ENCODE data around the gene PDE4D.
A peak's percentile ranks its signal among the peaks of the same experiment; 100 is the strongest.
"Not testable (repeated sequence)": the region's sequence is repeated elsewhere in the genome, so short reads cannot be mapped to it uniquely, and the experiment has no call there.

Gene PDE4D

GRCh38 chr5:59792983-59793585 lies 100.4 kb downstream of the PDE4D start:
- H3K27ac Mint-ChIP-seq, result no peak overlapping the region

GRCh38 chr5:59791617-59792016 lies 101.9 kb downstream of the PDE4D start:
- Mint-ChIP-seq H3K9me3 (no peaks in the 10 kb centered on the region), H3K4me1 (no peaks in the 10 kb centered on the region), H3K36me3 (no peaks in the 10 kb centered on the region), H3K27ac (no peak overlapping the region), H3K4me3 (no peak overlapping the region), H3K27me3 (peaks cover 4% of the 10 kb centered on the region)

More at GRCh38 chr5:59792983-59793585, 100.4 kb downstream of the PDE4D start:
- Mint-ChIP-seq H3K4me3 (no peak overlapping the region), H3K9me3 (no peaks in the 10 kb centered on the region), H3K36me3 (no peaks in the 10 kb centered on the region), H3K27me3 (peaks cover 4% of the 10 kb centered on the region), H3K4me1 (no peaks in the 10 kb centered on the region)

GRCh38 chr5:59790776-59791475 lies 102.6 kb downstream of the PDE4D start:
- peaks cover 7% of the 10 kb centered on the region for H3K27me3 Mint-ChIP-seq
- no peaks in the 10 kb centered on the region for H3K36me3 Mint-ChIP-seq
- H3K9me3 Mint-ChIP-seq, result no peaks in the 10 kb centered on the region
- H3K4me1 Mint-ChIP-seq, result no peaks in the 10 kb centered on the region
- H3K27ac Mint-ChIP-seq, result peak overlapping the region; percentile 31
- peak overlapping the region; percentile 3 for H3K4me3 Mint-ChIP-seq

- Mint-ChIP-seq H3K4me1 (no peaks in the 10 kb centered on the region), H3K27ac (peak overlapping the region; percentile 31), H3K4me3 (peak overlapping the region; percentile 3), H3K9me3 (no peaks in the 10 kb centered on the region), H3K27me3 (peaks cover 7% of the 10 kb centered on the region), H3K36me3 (no peaks in the 10 kb centered on the region)
Measured at GRCh38 chr5:59790376-59790775, 103.2 kb downstream of the PDE4D start.

- peak overlapping the region; percentile 31 for H3K4me3 Mint-ChIP-seq
- H3K36me3 Mint-ChIP-seq, result no peaks in the 10 kb centered on the region
- H3K9me3 Mint-ChIP-seq, result no peaks in the 10 kb centered on the region
- H3K27ac Mint-ChIP-seq, result peak overlapping the region; percentile 61
- peaks cover 7% of the 10 kb centered on the region for H3K27me3 Mint-ChIP-seq
- H3K4me1 Mint-ChIP-seq, result no peaks in the 10 kb centered on the region
Measured at GRCh38 chr5:59789894-59790293, 103.6 kb downstream of the PDE4D start.

- no peak overlapping the region for H3K4me3 Mint-ChIP-seq
Measured at GRCh38 chr5:59789197-59789596, 104.3 kb downstream of the PDE4D start.

GRCh38 chr5:59786334-59786805 lies 107.2 kb downstream of the PDE4D start:
- H3K9me3 Mint-ChIP-seq, result no peaks in the 10 kb centered on the region
- no peak overlapping the region for H3K4me3 Mint-ChIP-seq
- H3K36me3 Mint-ChIP-seq, result no peaks in the 10 kb centered on the region
- H3K27ac Mint-ChIP-seq, result no peak overlapping the region
- H3K4me1 Mint-ChIP-seq, result no peaks in the 10 kb centered on the region
- peaks cover 5% of the 10 kb centered on the region for H3K27me3 Mint-ChIP-seq

More at GRCh38 chr5:59789197-59789596, 104.3 kb downstream of the PDE4D start:
- H3K36me3 Mint-ChIP-seq, result no peaks in the 10 kb centered on the region
- H3K27ac Mint-ChIP-seq, result no peak overlapping the region
- H3K9me3 Mint-ChIP-seq, result no peaks in the 10 kb centered on the region
- peaks cover 7% of the 10 kb centered on the region for H3K27me3 Mint-ChIP-seq
- H3K4me1 Mint-ChIP-seq, result no peaks in the 10 kb centered on the region

- H3K4me3 Mint-ChIP-seq, result no peak overlapping the region
- H3K4me1 Mint-ChIP-seq, result no peaks in the 10 kb centered on the region
- no peak overlapping the region for H3K27ac Mint-ChIP-seq
- no peaks in the 10 kb centered on the region for H3K9me3 Mint-ChIP-seq
- no peaks in the 10 kb centered on the region for H3K36me3 Mint-ChIP-seq
- H3K27me3 Mint-ChIP-seq, result peaks cover 5% of the 10 kb centered on the region
Measured at GRCh38 chr5:59785676-59786333, 107.7 kb downstream of the PDE4D start.

- H3K4me1 Mint-ChIP-seq, H3K36me3 Mint-ChIP-seq, H3K27me3 Mint-ChIP-seq, H3K27ac Mint-ChIP-seq, H3K4me3 Mint-ChIP-seq, H3K9me3 Mint-ChIP-seq: not testable (repeated sequence)
Measured at GRCh38 chr5:59784708-59785107, 108.8 kb downstream of the PDE4D start.

GRCh38 chr5:59783264-59783663 lies 110.3 kb downstream of the PDE4D start:
- H3K9me3 Mint-ChIP-seq, result no peaks in the 10 kb centered on the region
- no peak overlapping the region for H3K27ac Mint-ChIP-seq
- H3K27me3 Mint-ChIP-seq, result peaks cover 3% of the 10 kb centered on the region
- H3K4me3 Mint-ChIP-seq, result no peak overlapping the region
- H3K4me1 Mint-ChIP-seq, result no peaks in the 10 kb centered on the region
- no peaks in the 10 kb centered on the region for H3K36me3 Mint-ChIP-seq

GRCh38 chr5:59782856-59783255 lies 110.7 kb downstream of the PDE4D start:
- H3K27ac Mint-ChIP-seq, result no peak overlapping the region
- H3K27me3 Mint-ChIP-seq, result peaks cover 3% of the 10 kb centered on the region
- H3K4me3 Mint-ChIP-seq, result no peak overlapping the region
- H3K36me3 Mint-ChIP-seq, result no peaks in the 10 kb centered on the region
- no peaks in the 10 kb centered on the region for H3K4me1 Mint-ChIP-seq
- no peaks in the 10 kb centered on the region for H3K9me3 Mint-ChIP-seq

GRCh38 chr5:59779453-59779852 lies 114.1 kb downstream of the PDE4D start:
- Mint-ChIP-seq H3K36me3 (no peaks in the 10 kb centered on the region), H3K27ac (no peak overlapping the region), H3K9me3 (no peaks in the 10 kb centered on the region), H3K4me3 (no peak overlapping the region), H3K4me1 (no peaks in the 10 kb centered on the region), H3K27me3 (no peaks in the 10 kb centered on the region)

- Mint-ChIP-seq H3K27me3 (no peaks in the 10 kb centered on the region), H3K27ac (no peak overlapping the region), H3K36me3 (no peaks in the 10 kb centered on the region), H3K4me3 (no peak overlapping the region), H3K4me1 (no peaks in the 10 kb centered on the region), H3K9me3 (no peaks in the 10 kb centered on the region)
Measured at GRCh38 chr5:59777028-59777427, 116.5 kb downstream of the PDE4D start.

GRCh38 chr5:59773294-59773693 lies 120.2 kb downstream of the PDE4D start:
- H3K36me3 Mint-ChIP-seq, result no peaks in the 10 kb centered on the region
- H3K27me3 Mint-ChIP-seq, result peaks cover 11% of the 10 kb centered on the region
- H3K4me3 Mint-ChIP-seq, result no peak overlapping the region
- peaks cover 8% of the 10 kb centered on the region for H3K4me1 Mint-ChIP-seq
- no peaks in the 10 kb centered on the region for H3K9me3 Mint-ChIP-seq
- H3K27ac Mint-ChIP-seq, result no peak overlapping the region

- H3K36me3 Mint-ChIP-seq, result no peaks in the 10 kb centered on the region
- no peak overlapping the region for H3K4me3 Mint-ChIP-seq
- H3K9me3 Mint-ChIP-seq, result no peaks in the 10 kb centered on the region
- peaks cover 16% of the 10 kb centered on the region for H3K27me3 Mint-ChIP-seq
- peaks cover 12% of the 10 kb centered on the region for H3K4me1 Mint-ChIP-seq
- no peak overlapping the region for H3K27ac Mint-ChIP-seq
Measured at GRCh38 chr5:59772757-59773156, 120.8 kb downstream of the PDE4D start.

GRCh38 chr5:59772206-59772605 lies 121.3 kb downstream of the PDE4D start:
- no peaks in the 10 kb centered on the region for H3K9me3 Mint-ChIP-seq
- H3K27ac Mint-ChIP-seq, result no peak overlapping the region
- H3K36me3 Mint-ChIP-seq, result no peaks in the 10 kb centered on the region
- H3K4me1 Mint-ChIP-seq, result peaks cover 12% of the 10 kb centered on the region
- H3K27me3 Mint-ChIP-seq, result peaks cover 18% of the 10 kb centered on the region
- no peak overlapping the region for H3K4me3 Mint-ChIP-seq

Measured in activated naive CD4-positive, alpha-beta T cell treated with anti-CD3 and anti-CD28 coated beads, Interleukin-2, amount 50 U/mL, for 24 hours (primary cell).